OCI-LY7 (cell line): ENCODE data around the gene ANKS4B. TPM values are rescaled to one million over a fixed set of nuclear protein-coding genes. Genes with fewer than 3 reads are reported as not detected.

Source experiments
- BruUV-seq: library from RNA; stranded (reverse); fragments of 400-500 nt; replicated peaks from 2 replicates; lab custom pipeline; 2021; lab: Mats Ljungman, UMichigan
- CTCF ChIA-PET: fragments of 300-600 bp; sonication (Branson Sonifier 250); formaldehyde crosslinking; loops from one replicate; lab custom pipeline; 2022; ENCODE audit warnings: antibody characterized with exemption; ENCODE audit not compliant: unreplicated experiment; lab: Charles Lee
- POLR2A ChIA-PET: fragments of 300-600 bp; sonication (Branson Sonifier 250); formaldehyde crosslinking; loops from one replicate; lab custom pipeline; 2022; ENCODE audit warnings: antibody characterized with exemption; lab: Charles Lee
- DNase-seq: peaks from one replicate; pipeline ENCODE4 v3.0.0-alpha.2; 2015; ENCODE audit warnings: low spot score
- H2AFZ ChIP-seq: fragments of 200-600 bp; sonication (generic), shearing (Covaris generic); 2 replicates; pipeline ENCODE4 v1.6.1; 2014; ENCODE audit warnings: mild to moderate bottlenecking, antibody characterized with exemption, low read length, moderate library complexity
- H3K27ac ChIP-seq: fragments of 200-600 bp; sonication (generic); 2 replicates; pipeline ENCODE4 v1.5.1; 2014; ENCODE audit warnings: mixed run types, low read depth, mild to moderate bottlenecking, moderate library complexity, low read length, inconsistent platforms; ENCODE audit not compliant: poor library complexity, severe bottlenecking
- H3K36me3 ChIP-seq: fragments of 200-600 bp; sonication (generic); 2 replicates; pipeline ENCODE4 v1.6.1; 2014; ENCODE audit warnings: mild to moderate bottlenecking, antibody characterized with exemption, low read length, moderate library complexity, mixed read lengths; ENCODE audit not compliant: insufficient read depth
- H3K4me1 ChIP-seq: fragments of 200-600 bp; sonication (generic); 2 replicates; pipeline ENCODE4 v1.5.1; 2014; ENCODE audit warnings: mild to moderate bottlenecking, low read length; ENCODE audit not compliant: insufficient read depth, poor library complexity, severe bottlenecking
- H3K4me2 ChIP-seq: fragments of 200-600 bp; sonication (generic); 2 replicates; pipeline ENCODE4 v1.6.1; 2014; ENCODE audit warnings: mild to moderate bottlenecking, low read length
- H3K4me3 ChIP-seq: fragments of 200-600 bp; sonication (generic); 2 replicates; pipeline ENCODE4 v1.5.1; 2014; ENCODE audit warnings: mild to moderate bottlenecking, low read depth, low read length; ENCODE audit not compliant: poor library complexity, severe bottlenecking
- H3K79me2 ChIP-seq: fragments of 200-600 bp; sonication (generic); 2 replicates; pipeline ENCODE4 v1.6.1; 2016; ENCODE audit warnings: low read depth, mild to moderate bottlenecking, low read length, moderate library complexity, mixed read lengths; ENCODE audit not compliant: insufficient read depth
- H3K9me2 ChIP-seq: fragments of 200-600 bp; sonication (generic); 2 replicates; pipeline ENCODE4 v1.6.1; 2016; ENCODE audit warnings: mild to moderate bottlenecking, low read length, mixed read lengths; ENCODE audit not compliant: insufficient read depth
- H3K9me3 ChIP-seq: fragments of 200-600 bp; sonication (generic); 2 replicates; pipeline ENCODE4 v1.6.1; 2014; ENCODE audit warnings: mild to moderate bottlenecking, mixed run types, low read length, mixed read lengths
- H4K20me1 ChIP-seq: fragments of 200-600 bp; sonication (generic); 2 replicates; pipeline ENCODE4 v1.6.1; 2014; ENCODE audit warnings: mild to moderate bottlenecking, antibody characterized with exemption, low read length, moderate library complexity, mixed read lengths; ENCODE audit not compliant: insufficient read depth
- EZH2phosphoT487 ChIP-seq: fragments of 200-600 bp; sonication (generic); IDR thresholded peaks from 2 replicates; pipeline ENCODE4 v1.6.1; 2018; ENCODE audit warnings: low read depth, borderline replicate concordance, mild to moderate bottlenecking, mixed run types, antibody characterized with exemption, low read length, moderate library complexity, mixed read lengths
- intact Hi-C: fragments of 100-400 bp; cut with micrococcal nuclease; formaldehyde crosslinking; loops from one replicate; pipeline ENCODE4 v1.10.0; 2022; ENCODE audit not compliant: unreplicated experiment
- total RNA-seq, 2 experiments: library from RNA; depleted of rRNA in 1 of 2; stranded (reverse); fragments of >200 nt in 1 of 2; shearing (Covaris generic) in 1 of 2; gene quantifications; 2 replicates each; pipeline ENCODE4 v1.2.3, GENCODE V29; 2014 to 2022

ANKS4B gene
- total RNA-seq, 2 experiments from 2014 or later, result not detected

DNA sequence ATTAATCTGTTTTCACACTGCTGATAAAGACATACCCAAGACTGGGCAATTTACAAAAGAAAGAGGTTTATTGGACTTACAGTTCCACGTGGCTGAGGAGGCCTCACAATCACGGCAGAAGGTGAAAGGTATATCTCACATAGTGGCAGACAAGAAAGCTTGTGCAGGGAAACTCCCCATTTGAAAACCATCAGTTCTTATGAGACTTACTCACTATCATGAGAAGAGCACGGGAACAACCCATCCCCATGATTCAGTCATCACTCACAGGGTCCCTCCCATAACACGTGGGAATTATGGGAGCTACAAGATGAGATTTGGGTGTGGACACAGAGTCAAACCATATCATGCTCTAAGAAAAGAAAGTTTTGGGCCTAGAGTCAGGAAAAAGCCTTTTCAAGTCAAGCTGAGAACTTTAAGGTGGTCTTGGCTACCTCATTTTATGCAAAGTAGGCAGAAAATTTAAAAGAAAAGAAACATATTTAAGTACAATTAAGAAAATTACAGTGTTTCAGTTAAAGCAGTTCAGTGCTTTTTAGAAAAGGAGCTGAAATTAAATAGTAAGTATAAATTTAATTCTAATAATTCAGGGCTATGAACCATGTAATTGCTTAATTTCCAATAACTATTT is 69.5 kb downstream of the ANKS4B start:
- Histone ChIP-seq H3K4me2 (peak overlapping the region; percentile 83), H3K4me1 (peaks cover 25% of the 10 kb centered on the region), H3K36me3 (no peaks in the 10 kb centered on the region; the same call in 1 of the 2 replicates), H4K20me1 (no peaks in the 10 kb centered on the region), H3K79me2 (peaks cover 21% of the 10 kb centered on the region; the same call in 1 of the 2 replicates), H2AFZ (peak overlapping the region; percentile 9; the same call in 1 of the 2 replicates), H3K9me2 (no peaks in the 10 kb centered on the region), H3K9me3 (no peaks in the 10 kb centered on the region), H3K27ac (peak overlapping the region; percentile 69), H3K4me3 (peak overlapping the region; percentile 81)
- ChIA-PET CTCF (no interaction called here), POLR2A (interaction anchor here (0.6 to 1.7 kb wide), 3 partner anchors 13 to 897 kb away, joined by 3 to 4 read pairs (median 3); no protein-coding TSS in a partner anchor)
- TSS peak; percentile 20 for BruUV-seq
- DNase-seq, result peak; percentile 24
- no peak for TF ChIP-seq EZH2phosphoT487
- intact Hi-C loops, result loop anchor here (10.0 kb wide), 1 partner anchor 252 kb away; no protein-coding TSS in a partner anchor

Other genes starting within 250 kb of the ANKS4B start
- not detected in 2 replicates for gene DNAH3, start 82.9 kb upstream of the ANKS4B start, total RNA-seq (2014; rRNA removed; shearing (Covaris generic))
- gene DNAH3, start 82.9 kb upstream of the ANKS4B start, total RNA-seq (2022), result not detected in 2 replicates
- 5.4 and 5.8 TPM in 2 replicates for gene LDAF1, start 75.0 kb upstream of the ANKS4B start, total RNA-seq (2014; rRNA removed; shearing (Covaris generic))
- 6.7 and 8.8 TPM in 2 replicates for gene LDAF1, start 75.0 kb upstream of the ANKS4B start, total RNA-seq (2022)
- not detected in 2 replicates for gene ZP2, start 22.1 kb upstream of the ANKS4B start, total RNA-seq (2014; rRNA removed; shearing (Covaris generic))
- gene ZP2, start 22.1 kb upstream of the ANKS4B start, total RNA-seq (2022), result not detected in 2 replicates
- gene CRYM, start 44.6 kb downstream of the ANKS4B start, total RNA-seq (2014; rRNA removed; shearing (Covaris generic)), result 0.18 and 0.28 TPM in 2 replicates
- gene CRYM, start 44.6 kb downstream of the ANKS4B start, total RNA-seq (2022), result 0.23 and 0.70 TPM in 2 replicates